WTC11 (cell line): ENCODE results near the gene LARGE1.

Experiments used
- CREB1 ChIP-seq: sonication (generic); formaldehyde crosslinking; IDR thresholded peaks from 2 replicates; pipeline ENCODE4 v1.8.0; 2023; ENCODE audit warnings: mild to moderate bottlenecking, missing genetic modification reagents
- TCF7 ChIP-seq: sonication (generic); formaldehyde crosslinking; IDR thresholded peaks from 2 replicates; pipeline ENCODE4 v1.8.0; 2022; ENCODE audit warnings: mild to moderate bottlenecking, low read depth, missing genetic modification reagents, moderate library complexity
- TF ChIP-seq, protein P1 (sequence below): sonication (generic); formaldehyde crosslinking; IDR thresholded peaks from 2 replicates; pipeline ENCODE4 v1.8.1; 2022; ENCODE audit warnings: low read depth, mild to moderate bottlenecking, moderate library complexity, missing genetic modification reagents, borderline replicate concordance
- TF ChIP-seq, protein P2 (sequence below): fragments of 200-600 bp; IDR thresholded peaks from 2 replicates; pipeline ENCODE4 v1.8.0; 2022; ENCODE audit warnings: antibody characterized with exemption
- TF ChIP-seq, protein P3 (sequence below): fragments of 250-450 bp; sonication (Bioruptor Pico); IDR thresholded peaks from 2 replicates; pipeline ENCODE4 v1.9.0; 2021; ENCODE audit warnings: mild to moderate bottlenecking

DNA sequence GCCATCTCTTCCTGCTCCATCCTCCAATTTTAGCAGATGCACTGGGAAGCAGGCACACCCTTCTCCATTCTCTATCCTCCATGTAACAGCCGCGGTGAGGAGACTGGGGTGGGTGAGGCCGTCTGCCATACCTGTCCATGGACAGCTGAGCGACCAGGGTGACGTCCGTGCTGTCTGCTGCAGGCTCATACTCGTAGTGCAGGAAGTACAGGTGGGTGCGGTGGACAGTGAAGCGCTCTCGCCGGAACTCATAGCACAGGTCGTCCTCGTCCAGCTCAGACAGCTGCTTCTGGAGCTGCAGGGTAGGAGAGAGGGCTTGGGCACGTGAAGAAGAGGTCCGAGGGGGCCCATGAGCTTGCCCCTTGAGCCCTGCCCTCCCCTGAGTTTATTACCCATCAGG, 604.3 kb downstream of the LARGE1 start:
- TF ChIP-seq, protein P1, sequence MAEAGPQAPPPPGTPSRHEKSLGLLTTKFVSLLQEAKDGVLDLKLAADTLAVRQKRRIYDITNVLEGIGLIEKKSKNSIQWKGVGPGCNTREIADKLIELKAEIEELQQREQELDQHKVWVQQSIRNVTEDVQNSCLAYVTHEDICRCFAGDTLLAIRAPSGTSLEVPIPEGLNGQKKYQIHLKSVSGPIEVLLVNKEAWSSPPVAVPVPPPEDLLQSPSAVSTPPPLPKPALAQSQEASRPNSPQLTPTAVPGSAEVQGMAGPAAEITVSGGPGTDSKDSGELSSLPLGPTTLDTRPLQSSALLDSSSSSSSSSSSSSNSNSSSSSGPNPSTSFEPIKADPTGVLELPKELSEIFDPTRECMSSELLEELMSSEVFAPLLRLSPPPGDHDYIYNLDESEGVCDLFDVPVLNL (CRISPR knock-in tag), result no peak
- TF ChIP-seq, protein P2, sequence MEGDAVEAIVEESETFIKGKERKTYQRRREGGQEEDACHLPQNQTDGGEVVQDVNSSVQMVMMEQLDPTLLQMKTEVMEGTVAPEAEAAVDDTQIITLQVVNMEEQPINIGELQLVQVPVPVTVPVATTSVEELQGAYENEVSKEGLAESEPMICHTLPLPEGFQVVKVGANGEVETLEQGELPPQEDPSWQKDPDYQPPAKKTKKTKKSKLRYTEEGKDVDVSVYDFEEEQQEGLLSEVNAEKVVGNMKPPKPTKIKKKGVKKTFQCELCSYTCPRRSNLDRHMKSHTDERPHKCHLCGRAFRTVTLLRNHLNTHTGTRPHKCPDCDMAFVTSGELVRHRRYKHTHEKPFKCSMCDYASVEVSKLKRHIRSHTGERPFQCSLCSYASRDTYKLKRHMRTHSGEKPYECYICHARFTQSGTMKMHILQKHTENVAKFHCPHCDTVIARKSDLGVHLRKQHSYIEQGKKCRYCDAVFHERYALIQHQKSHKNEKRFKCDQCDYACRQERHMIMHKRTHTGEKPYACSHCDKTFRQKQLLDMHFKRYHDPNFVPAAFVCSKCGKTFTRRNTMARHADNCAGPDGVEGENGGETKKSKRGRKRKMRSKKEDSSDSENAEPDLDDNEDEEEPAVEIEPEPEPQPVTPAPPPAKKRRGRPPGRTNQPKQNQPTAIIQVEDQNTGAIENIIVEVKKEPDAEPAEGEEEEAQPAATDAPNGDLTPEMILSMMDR, result no peak
- TF ChIP-seq, protein P3, sequence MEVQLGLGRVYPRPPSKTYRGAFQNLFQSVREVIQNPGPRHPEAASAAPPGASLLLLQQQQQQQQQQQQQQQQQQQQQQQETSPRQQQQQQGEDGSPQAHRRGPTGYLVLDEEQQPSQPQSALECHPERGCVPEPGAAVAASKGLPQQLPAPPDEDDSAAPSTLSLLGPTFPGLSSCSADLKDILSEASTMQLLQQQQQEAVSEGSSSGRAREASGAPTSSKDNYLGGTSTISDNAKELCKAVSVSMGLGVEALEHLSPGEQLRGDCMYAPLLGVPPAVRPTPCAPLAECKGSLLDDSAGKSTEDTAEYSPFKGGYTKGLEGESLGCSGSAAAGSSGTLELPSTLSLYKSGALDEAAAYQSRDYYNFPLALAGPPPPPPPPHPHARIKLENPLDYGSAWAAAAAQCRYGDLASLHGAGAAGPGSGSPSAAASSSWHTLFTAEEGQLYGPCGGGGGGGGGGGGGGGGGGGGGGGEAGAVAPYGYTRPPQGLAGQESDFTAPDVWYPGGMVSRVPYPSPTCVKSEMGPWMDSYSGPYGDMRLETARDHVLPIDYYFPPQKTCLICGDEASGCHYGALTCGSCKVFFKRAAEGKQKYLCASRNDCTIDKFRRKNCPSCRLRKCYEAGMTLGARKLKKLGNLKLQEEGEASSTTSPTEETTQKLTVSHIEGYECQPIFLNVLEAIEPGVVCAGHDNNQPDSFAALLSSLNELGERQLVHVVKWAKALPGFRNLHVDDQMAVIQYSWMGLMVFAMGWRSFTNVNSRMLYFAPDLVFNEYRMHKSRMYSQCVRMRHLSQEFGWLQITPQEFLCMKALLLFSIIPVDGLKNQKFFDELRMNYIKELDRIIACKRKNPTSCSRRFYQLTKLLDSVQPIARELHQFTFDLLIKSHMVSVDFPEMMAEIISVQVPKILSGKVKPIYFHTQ (CRISPR knock-in tag), result no peak
- TF ChIP-seq TCF7 (no peak), CREB1 (CRISPR knock-in tag) (no peak)
